GM19099 (cell line): Measurements from ENCODE around the gene NAA40.

Source experiments
- POLR2A ChIP-seq: IDR thresholded peaks from 3 replicates; pipeline ENCODE4 v1.6.1; 2011; ENCODE audit warnings: low read depth; ENCODE audit not compliant: insufficient read length; ENCODE audit errors: extremely low read depth

NAA40 gene

DNA sequence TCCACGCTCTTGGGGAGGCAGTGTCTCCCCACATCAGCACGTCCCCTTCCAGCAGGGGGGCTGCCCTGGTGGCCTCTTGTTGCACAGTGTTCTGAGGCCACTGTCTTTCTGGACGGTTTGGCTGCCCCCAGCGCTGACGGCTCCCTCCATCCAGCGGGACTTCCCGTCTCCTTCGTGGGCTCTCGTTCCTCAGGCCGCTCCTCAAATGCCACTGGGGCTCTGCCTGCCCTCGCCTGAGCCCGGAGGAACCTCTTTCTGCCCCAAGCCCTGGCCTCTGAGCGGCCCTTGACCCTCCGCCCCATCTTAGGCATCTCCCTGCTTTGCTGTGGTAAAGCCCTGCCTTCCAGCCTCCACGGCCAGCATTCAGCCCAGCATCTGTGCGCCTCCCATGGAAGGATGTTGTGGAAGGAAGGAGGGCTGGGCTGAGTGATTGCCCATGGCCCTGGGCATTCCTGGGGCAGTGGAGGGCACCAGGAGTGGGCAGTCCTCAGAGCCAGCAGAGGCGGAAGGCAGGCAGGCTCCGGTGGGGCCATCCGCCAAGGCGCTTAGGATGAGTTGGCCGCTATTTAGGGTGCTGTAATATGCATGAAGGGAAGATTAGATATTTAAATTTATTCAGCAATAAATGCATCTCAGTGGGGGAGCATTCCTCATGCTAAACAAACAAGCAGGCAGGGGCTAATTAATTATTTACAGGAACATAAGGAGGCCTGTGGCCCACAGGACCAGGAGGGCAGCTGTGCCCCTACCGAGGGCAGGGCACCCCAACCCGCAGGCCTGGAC, 65.2 kb downstream of the NAA40 start:
- no peak for TF ChIP-seq POLR2A

DNA sequence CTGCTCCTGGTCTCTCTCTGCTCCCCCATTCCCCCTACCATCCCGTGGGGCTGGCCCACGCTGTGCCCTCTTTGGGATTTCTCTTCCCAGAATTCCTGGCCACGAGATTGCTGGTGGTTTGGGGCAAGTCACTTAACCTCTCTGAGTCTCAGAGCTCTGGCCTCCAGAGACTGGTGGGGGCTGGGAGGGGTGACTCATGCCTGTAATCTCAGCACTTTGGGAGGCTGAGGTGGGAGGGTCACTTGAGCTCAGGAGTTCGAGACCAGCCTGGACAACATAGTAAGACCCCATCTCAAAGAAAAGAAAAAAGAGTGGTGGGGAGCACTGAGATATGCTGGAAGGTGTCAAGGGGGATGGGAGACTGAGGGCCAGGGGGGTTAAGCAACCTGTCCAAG, 65.8 kb downstream of the NAA40 start:
- TF ChIP-seq POLR2A = no peak

DNA sequence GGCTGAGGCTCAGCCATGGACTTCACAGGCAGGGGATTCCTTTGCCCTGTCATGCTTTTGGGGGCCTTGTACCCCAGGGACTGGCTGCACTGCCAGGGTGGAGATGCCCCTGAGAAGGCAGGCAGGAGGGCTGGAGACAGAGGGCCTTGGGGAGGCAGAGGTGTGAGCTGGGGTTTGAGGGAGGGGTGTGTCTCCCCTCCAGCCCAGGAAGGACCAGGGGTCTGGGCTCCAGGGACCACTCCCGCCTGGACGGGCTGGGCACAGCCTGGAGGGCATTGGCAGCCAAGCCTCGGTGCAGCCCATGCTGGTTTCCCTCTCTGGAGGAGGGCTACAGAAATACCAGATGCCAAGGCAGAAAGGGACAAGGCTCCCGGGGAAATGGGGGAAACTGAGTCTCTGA, 66.9 kb downstream of the NAA40 start:
- no peak for TF ChIP-seq POLR2A

DNA sequence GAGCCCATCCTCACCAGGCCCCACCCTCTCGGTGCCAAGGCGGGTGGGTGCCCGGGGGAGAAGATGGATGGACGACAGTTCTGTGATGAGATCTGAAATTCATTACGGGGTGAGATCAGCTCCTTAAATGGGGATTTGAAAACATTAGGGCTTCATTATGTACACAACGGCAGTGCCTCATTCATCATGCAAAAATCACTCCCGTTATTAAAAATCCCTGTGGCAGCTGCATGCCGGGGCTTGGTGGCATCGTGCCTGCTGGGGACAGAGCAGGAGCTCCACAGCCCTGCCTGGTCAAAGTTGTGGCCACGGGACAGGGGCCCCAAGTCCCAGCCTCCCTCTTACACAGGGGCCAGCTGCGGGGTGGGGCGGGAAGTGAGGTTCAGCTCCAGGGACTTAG, 67.6 kb downstream of the NAA40 start:
- TF ChIP-seq POLR2A = no peak
